HG03378 (cell line): ENCODE results near the gene RUFY2.

Source experiments
- ATAC-seq: cut with Tn5 transposase; IDR thresholded peaks from one replicate; pipeline ENCODE4 v1.9.1; 2021; ENCODE audit warnings: mild to moderate bottlenecking, moderate library complexity; ENCODE audit not compliant: unreplicated experiment

The RUFY2 gene

DNA sequence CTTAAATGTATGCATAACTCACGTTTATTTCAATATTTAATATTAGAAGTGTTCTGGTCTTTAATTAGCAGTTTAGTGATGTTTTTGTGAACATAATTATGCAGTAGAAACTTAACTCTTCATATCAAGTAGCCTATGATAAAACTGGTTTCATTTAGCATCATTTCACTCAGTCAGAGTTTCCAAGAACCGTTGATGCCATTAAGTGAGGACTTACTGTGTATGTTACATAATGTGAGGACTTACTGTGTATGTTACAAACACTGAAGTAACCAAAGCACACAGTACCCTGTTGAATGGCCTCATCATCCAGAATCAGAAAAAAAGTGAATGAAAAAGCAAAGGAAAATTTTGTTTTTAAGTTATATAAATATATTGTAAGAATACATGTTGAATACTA is 41.5 kb downstream of the RUFY2 start:
- ATAC-seq, result no peak

DNA sequence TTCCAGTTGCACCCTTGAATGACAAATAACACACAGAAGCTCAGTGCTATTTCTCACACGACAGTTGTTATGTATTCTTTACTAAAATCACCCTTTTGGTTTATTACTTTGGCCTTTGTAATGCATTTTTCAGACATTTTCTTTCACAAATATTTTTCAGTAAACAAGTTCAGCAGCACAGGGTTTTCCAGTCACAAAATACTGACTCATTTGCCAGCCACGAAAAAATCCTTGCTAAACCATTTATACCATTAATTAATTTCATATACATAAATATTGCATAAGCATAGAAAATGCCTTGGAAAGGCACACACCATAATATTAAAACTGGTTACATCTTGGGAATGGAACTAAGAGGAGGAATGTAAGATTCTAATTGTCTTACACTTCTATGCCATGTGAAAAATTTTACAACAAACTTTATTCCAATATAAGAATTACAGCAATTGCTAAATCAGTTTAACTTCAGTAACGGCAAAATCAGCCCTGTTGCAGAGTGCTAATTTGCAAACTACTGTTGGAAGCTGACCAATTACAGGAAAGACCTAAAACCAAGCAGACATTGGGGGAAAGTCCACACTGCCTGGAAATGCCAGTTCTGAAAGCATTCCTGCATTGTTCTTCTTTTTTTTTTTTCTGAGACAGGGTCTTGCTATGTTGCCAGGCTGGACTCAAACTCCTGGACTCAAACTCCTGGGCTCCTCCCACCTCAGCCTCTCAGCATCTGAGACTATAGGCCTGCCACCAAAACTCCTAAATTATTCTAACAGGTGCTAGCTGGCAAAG is 42.8 kb downstream of the RUFY2 start:
- no peak for ATAC-seq

DNA sequence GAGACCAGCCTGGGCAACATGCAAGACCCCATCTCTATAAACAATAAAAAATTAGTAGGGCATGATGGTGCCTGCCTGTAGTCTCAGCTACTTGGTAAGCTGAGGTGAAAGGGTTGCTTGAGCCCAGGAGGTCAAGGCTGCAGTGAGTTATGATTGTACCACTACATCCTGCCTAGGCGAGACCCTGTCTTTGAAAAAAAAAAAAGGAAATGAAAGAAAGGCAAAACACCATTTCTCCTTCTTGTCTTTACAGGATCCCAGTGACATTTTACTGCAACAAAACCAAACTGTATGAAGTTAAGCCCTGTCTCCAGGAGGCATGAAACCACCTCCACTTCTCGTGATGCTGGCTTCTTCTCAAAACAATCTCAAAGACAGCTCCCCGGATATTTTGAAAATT is 44.5 kb downstream of the RUFY2 start:
- no peak for ATAC-seq

DNA sequence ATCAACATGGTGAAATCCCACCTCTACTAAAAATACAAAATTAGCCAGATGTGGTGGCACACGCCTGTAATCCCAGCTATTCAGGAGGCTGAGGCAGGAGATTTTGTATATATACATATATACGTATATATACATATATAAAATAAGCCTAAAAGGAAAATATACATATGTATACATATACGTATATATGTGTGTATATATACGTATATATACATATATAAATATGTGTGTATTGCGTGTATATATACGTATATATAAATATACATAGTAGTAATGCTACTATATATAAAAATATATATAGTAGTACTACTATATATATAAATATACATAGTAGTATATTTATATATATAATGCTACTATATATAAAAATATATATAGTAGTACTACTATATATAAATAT is 47.9 kb downstream of the RUFY2 start:
- no peak for ATAC-seq

DNA sequence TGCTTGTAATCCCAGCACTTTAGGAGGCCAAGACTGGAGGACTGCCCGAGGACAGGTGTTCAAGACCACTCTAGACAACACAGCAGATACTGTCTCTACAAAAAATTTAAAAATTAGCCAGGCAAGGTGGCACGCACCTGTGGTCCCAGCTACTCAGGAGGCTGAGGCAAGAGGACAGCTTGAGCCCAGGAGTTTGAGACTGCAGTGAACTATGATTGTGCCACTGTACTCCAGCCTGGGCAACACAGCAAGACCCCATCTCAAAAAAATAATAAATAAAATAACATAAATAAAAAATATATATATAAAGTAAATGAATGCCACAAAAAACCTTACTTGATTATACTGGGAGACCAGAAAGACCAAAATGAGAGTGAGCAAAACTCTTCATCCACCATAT is 53.5 kb downstream of the RUFY2 start:
- ATAC-seq, result no peak

DNA sequence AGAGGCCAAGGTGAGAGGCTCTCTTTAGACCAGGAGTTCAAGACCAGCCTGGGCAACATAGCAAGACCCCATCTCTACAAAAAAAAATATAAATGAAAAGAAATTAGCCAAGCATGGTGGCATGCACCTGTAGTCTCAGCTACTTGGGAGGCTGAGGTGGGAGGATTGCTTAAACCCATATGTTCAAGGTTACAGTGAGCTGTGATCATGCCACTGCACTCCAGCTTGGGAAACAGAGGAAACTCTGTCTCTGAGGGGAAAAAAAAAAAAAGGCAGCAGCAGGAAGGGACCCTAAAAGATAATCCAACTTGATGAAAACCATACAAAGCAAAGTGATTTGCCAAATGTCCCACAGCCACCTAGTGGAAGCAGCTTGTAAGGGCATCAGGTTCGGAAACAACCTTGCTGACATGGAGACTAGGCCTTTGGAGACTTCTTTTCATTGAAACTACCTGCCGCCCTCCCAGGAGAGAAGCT is 58.8 kb downstream of the RUFY2 start:
- no peak for ATAC-seq

DNA sequence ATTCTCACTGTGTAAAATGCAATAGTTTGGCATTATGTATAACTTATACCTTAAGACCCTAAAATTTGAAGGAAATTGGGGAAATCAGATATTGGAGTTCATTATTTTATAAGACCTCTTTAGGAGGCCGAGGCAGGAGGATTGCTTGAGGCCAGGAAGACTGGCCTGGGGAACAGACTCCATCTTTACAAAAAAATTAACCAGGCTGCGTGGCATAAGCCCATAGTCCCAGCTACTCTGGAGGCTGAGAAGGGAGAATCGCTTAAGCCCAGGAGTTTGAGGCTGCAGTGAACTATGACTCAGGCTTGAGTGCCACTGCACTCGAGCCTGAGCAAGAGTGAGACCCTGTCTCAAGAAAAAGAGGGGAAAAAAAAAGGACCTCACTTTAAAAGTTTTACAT is 60.3 kb downstream of the RUFY2 start:
- no peak for ATAC-seq

DNA sequence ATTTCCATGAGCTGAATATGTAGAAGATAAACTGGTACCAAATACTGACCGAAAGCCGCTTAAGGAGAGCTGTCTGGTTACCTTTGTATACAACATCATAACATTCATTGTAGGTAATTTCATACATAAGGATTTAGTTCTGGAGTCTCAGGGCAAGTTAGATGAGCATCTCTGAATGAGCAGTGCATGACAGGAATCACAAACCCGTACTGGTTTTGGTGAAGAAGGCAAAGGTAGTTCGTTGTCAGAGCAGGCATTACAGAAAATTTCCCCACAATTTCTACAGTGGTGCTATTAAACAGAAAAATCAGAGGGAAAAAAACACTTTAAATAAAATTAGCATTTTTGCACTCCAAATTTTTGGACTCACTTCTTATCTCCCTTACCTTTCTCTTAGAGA is 61.5 kb downstream of the RUFY2 start:
- no peak for ATAC-seq

DNA sequence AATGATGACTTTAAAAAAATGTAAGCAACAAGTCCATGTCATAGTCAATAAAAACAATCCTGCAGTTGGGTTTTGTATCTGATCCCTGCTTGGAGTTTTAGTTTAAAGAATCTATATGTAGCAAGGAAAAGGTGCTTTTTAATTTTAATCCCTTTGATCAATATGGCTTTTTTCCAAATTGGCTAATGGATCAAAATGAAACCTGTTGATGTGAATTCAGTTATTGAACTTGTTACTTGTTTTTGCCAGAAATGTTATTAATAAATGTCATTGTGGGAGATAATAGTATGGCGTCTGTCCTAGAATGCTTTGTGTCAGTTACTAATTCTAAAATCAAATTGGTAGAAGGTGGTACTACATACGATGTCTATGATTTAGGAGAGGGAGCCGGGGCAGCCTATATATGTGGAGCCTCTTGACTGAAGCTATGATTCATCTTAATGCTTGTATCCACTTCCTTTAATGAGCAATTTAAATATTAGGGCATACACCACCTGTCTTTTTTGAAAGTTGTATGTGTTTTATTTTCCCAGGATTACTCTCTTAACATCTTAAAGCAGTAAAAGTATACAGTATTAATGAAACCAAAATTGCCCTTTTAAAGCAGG is 64.1 kb downstream of the RUFY2 start:
- ATAC-seq, result no peak

DNA sequence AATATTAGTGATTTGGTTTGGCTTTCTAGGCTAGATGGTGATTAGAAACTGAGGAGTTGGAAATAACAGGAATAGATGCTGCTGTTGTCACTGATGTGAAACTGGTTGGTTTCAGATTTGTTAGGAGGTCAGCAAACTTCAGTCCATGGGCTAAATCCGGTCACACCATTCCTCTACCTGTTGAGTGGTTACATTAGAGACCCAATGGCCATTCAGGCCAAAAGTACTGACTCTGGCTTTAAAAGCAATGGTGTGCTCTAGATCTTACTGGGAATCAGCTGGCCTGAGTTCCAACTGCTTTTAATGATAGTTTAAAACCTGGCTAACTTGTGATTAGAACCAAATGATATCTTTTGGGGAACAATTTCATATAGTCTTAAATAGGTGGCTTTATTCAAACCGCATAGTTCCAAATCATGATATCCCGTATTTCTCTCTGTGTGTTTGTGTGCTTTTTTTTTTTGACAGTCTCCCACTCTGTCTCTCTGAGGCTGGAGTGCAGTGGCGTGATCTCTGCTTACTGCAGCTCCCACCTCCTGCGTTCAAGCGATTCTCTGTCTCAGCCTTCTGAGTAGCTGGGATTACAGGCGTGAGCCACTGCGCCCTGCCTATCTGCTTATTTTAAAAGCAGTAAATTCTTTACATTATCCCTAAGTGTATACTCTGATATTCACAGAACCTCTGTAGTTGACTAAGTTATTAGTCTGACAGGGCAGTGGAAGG is 66.6 kb downstream of the RUFY2 start:
- ATAC-seq, result no peak

DNA sequence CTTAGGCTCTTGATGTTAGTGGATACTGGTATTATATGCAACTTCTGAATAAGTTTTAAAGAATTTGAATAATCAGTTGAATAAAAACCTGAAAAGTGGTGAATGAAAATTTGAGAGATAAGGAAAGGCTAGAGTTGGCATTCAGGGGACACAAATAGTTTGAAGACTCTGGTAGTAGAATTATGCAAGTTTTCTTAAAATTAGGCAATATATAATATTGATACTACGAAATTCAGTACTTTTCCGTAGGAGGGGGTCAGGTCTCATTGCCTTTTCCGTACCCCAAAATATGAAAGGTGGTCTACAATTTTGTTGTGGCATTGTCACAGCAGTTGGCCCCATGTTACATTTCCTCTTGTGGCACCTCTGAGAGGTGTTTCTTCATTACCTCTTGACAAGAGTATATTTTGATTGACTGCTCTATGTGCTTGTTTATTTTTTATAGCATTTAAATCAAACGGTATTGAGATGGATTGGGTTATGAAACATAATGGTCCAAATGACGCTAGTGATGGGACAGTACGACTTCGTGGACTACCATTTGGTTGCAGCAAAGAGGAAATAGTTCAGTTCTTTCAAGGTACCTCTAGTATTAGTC is 70.2 kb downstream of the RUFY2 start:
- no peak for ATAC-seq

DNA sequence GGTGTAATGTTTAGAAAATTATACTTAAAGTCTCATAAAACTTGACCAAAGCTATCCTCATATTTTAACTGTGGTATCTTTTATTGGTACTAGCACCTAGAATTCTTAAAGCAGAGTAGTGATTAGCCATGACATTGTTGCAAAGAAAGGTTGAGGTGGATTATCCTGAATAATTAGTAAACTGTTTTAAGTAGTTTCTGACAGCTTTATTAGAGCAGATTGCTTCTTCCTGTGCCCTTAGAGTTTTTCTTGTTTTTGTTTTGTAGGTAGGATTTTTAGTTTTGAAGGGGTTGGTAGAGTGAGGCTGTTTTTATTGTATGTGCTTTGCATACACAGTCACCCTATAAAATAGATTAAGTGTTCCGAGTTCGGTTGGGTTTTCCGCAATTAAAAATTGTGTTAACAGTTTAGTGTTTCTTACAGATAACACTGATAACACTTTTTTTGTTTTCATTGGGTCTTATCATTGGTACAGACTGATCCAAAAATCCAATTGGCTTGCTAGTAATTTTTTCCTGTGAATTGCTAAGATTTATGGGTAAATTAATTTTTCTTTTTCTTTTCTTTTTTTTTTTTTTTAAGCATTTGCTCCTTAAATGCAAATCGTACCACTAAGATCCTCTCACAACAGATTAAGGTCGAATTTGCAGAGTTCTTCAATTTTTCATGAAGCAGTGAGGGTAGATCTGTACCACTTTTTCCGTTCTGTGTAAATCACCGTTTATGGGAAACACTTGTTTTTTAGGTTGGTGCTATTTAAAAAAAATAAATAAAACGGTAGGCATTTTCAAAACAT is 72.2 kb downstream of the RUFY2 start:
- no peak for ATAC-seq

DNA sequence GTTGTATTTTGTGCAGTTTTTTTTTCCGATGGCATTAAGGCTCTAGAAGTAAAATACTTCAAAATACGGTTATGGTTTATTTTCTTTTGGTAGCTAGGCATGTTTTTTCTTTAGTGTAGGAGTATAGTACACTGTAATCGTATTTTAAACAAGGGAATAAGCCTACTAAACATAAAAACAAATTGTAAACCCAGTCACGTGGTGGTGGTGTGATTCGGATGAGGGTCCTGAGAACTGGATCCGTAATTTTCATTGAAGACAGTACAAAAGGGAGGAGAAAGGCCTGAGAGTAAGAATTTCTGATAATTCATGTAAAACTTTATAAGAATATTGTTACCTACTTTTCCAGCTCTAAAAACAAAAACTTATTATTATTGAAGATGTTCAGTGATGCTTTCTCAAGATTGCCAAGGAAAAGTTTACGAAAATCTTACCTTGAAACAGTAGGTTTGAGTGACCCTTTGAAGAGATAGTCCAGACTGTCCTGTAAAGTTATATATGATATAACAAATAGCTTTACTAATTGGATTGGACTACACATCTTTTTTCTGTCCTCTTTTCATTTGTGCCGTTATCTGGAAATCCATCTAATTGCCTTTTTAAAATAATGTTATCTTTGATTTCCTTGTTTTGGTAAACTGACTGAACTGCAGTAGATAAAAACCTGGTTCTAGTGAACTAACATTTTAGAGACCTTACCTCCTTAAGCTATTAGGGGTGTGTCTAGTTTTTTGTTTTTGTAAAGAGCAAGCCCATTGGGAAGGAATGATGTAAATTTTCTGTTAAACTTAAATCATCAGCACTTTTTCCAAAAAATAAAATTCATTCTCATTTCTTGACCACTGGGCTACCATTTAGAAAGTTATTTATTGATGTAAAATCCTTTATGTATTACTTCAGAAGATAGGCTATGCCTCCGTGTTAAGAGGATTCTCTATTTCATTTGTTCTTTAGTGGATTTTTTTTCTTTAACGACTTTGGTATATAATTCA is 73.3 kb downstream of the RUFY2 start:
- no peak for ATAC-seq

DNA sequence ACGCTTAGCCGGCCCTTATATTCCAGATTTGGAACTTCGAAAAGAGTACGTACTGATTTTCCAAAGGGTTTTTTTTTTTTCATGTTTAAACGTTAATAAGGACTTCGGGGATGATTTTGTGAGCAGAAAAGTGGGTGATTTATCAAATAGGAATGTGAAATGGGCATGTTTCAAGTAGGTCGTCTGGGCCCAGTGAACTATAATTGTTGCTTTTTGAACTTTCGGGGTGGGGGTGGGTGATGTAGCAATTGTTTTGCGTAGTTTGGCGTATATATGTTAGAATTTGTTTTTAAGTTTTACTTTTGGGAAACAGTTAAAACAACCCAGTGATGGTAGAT is 74.0 kb downstream of the RUFY2 start:
- ATAC-seq, result no peak

DNA sequence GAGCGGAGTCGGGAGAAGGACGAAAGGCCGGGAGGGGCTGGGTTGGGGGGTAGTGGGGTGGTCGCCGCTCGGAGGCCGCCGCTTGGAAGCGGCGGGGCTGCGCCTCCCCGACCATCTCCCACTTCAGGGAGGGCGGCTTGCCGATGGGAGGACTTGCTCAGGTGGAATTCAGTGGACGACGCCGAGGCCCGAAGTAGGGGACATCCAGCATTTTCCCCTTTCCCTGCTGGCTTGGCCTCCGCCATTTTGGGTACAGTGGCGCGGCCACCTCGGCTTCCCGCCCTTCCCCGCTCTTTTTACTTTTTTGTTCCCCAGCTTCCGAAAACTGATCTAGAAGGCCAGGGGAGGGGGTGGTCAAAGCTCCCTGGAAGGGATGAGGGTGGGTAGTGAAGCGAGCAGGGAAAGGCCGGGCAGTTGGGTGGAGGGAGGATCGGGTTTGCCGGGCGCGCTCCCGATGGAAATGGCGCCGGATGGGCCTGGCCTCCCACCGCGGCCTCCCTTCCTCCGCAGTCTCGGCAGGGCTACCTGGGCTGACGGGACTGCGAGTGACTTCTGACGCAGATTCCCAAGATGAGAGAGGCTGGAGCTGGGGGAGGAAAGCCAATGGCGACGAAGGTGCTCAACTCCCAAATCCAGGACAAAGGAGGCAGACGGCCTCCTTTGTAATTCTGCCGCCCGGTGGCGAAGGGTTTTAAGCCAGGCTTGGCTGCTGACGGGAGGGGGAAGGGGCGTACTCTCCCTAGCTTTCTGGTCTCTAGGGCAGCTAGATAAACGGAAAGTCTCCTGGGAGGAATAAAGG is 74.6 kb downstream of the RUFY2 start, which contains the start of gene PBLD:
Gene PBLD (minus strand): TSS at position 670 of the 799 bp plus-strand sequence. CDS start 26,084 bp downstream, outside the sequence.
- no peak for ATAC-seq

DNA sequence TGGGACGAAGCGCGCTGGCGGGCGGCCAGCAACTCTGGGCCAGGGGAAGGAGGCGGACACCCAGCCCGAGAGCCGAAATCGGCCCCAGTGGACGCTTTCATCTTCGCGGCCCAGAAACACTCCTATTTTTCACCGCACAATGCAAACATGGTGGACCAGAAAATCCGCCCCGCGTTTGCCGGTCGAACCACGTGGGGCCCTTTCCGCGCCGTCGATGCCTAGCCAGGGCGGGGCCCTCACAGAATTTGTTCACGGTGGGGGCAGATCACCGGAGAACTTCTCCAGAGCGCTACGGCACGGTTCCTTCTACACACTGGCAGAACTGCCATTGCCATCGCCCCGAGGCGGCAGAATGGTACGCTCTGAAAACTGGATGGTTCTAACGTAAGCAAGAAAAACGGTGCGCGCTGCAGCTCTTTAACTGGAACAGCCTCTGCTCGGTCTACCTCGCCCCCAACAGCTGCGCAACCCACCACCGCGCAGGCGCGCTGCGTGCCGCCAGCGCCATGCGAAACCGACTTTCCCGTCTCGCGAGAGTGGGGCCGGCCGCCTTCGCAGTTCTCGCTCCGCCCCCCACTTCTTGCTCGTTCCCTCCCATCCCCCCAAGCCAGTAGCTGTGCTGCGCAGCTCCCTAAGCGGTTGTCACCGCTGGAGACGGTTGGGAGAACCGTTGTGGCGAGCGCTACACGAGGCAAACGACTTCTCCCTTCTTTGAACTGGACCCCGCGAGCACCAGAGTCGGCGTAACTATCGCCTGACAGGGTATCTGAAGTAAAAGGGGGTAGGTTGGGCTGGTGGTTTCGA is 75.4 kb downstream of the RUFY2 start, which contains the start of gene HNRNPH3:
Gene HNRNPH3 (plus strand): TSS at position 610 of the 804 bp plus-strand sequence. CDS start 5,158 bp downstream, outside the sequence.
- ATAC-seq, result peak; percentile 80

DNA sequence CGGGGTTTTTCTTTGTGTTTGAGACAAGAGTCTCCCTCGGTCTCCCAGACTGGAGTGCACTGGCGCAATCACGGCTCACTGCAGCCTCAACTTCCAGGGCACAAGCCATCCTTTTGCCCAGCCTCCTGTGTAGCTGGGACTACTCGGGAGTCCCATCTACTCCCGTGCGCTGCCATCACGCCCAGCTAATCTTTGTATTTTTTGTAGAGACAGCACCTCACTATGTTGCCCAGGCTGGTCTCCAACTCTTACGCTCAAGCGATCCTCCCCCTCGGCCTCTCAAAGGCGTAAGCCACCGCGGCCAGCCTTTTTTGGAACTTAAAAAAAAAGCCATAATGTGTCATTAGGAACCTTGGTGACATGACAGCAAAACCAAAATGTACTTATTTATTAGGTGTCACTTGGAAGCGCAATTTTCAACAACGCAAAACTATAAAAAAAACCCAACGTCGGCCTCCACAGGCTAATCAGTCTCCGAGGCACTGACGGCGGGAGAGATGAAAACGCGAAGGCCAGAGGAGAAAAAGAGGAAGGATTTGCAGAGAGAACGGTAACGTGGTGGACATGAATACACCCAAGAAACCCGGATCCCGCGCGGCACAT is 76.1 kb downstream of the RUFY2 start:
- ATAC-seq, result no peak
